Hepatocyte (in vitro differentiated cells): ENCODE data around the gene DEPDC4. TPM values are rescaled to one million over a fixed set of nuclear protein-coding genes. Genes with fewer than 3 reads are reported as not detected.
"Not testable (repeated sequence)": the region's sequence is repeated elsewhere in the genome, so short reads cannot be mapped to it uniquely, and the experiment has no call there.

Experiments
- DNase-seq: peaks from one replicate; pipeline ENCODE4 v3.0.0-alpha.2; 2016; ENCODE audit warnings: low spot score
- H2AFZ ChIP-seq: fragments of 200-600 bp; sonication (generic); 2 replicates; pipeline ENCODE4 v1.6.0; 2016; ENCODE audit warnings: antibody characterized with exemption, mild to moderate bottlenecking
- H3K27ac ChIP-seq: fragments of 200-600 bp; sonication (generic); 2 replicates; pipeline ENCODE4 v1.5.1; 2016; ENCODE audit warnings: mild to moderate bottlenecking
- H3K27me3 ChIP-seq: fragments of 200-600 bp; sonication (generic); 2 replicates; pipeline ENCODE4 v1.6.1; 2016
- H3K36me3 ChIP-seq: fragments of 200-600 bp; sonication (generic); replicated peaks from 2 replicates; pipeline ENCODE4 v1.5.1; 2016; ENCODE audit warnings: low read depth; ENCODE audit not compliant: insufficient read depth
- H3K4me1 ChIP-seq: fragments of 200-600 bp; sonication (generic); 2 replicates; pipeline ENCODE4 v1.5.1; 2016; ENCODE audit warnings: mild to moderate bottlenecking, moderate library complexity; ENCODE audit not compliant: insufficient read depth
- H3K4me2 ChIP-seq: fragments of 200-600 bp; sonication (generic); 2 replicates; pipeline ENCODE4 v1.6.0; 2016
- H3K4me3 ChIP-seq: fragments of 200-600 bp; sonication (generic); 2 replicates; pipeline ENCODE4 v1.5.1; 2016; ENCODE audit warnings: mild to moderate bottlenecking
- H3K79me2 ChIP-seq: fragments of 200-600 bp; sonication (generic); 2 replicates; pipeline ENCODE4 v1.6.0; 2017; ENCODE audit warnings: mild to moderate bottlenecking
- H3K9me2 ChIP-seq: fragments of 200-600 bp; sonication (generic); replicated peaks from 2 replicates; pipeline ENCODE4 v1.6.0; 2017; ENCODE audit warnings: mild to moderate bottlenecking; ENCODE audit not compliant: insufficient read depth
- H3K9me3 ChIP-seq: fragments of 200-600 bp; sonication (generic); 2 replicates; pipeline ENCODE4 v1.5.1; 2016; ENCODE audit warnings: low read depth, mild to moderate bottlenecking
- H4K20me1 ChIP-seq: fragments of 200-600 bp; sonication (generic); 2 replicates; pipeline ENCODE4 v1.6.0; 2016; ENCODE audit warnings: mild to moderate bottlenecking; ENCODE audit not compliant: insufficient read depth, poor library complexity, severe bottlenecking
- CTCF ChIP-seq: fragments of 200-600 bp; sonication (generic); IDR thresholded peaks from 2 replicates; pipeline ENCODE4 v1.5.1; 2016; ENCODE audit warnings: antibody characterized with exemption, mild to moderate bottlenecking; ENCODE audit not compliant: poor library complexity
- EZH2 ChIP-seq: fragments of 200-600 bp; sonication (generic); IDR thresholded peaks from 2 replicates; pipeline ENCODE4 v1.6.1; 2016; ENCODE audit warnings: antibody characterized with exemption, mild to moderate bottlenecking, borderline replicate concordance
- EZH2phosphoT487 ChIP-seq: fragments of 200-600 bp; sonication (generic); IDR thresholded peaks from one replicate; pipeline ENCODE4 v1.6.1; 2018; ENCODE audit warnings: antibody characterized with exemption, mild to moderate bottlenecking, low read depth, moderate library complexity; ENCODE audit not compliant: unreplicated experiment, severe bottlenecking
- WGBS: methylation state at CpG from one replicate; pipeline ENCODE4 v1.1.6; 2016; ENCODE audit warnings: low lambda C conversion rate; ENCODE audit errors: missing lambda C conversion rate; 5-methylcytosine and 5-hydroxymethylcytosine counted together
- polyA plus RNA-seq: library from polyadenylated mRNA; unstranded; fragments of >200 nt; fragmentation: Nextera tagmentation; extraction: Ambion mirVana; gene quantifications from 2 replicates; pipeline ENCODE4 v1.2.1, GENCODE V29; 2016
- total RNA-seq: library from RNA; depleted of rRNA; stranded (reverse); fragments of >200 nt; gene quantifications from 2 replicates; pipeline ENCODE4 v1.2.3, GENCODE V29; 2014

Gene DEPDC4
- total and polyA plus RNA-seq, 2 experiments from 2014 or later: 0.69 to 1.3 TPM

- H3K9me2 ChIP-seq: no peaks in the 10 kb centered on the region
- TF ChIP-seq EZH2phosphoT487 (no peak), CTCF (no peak), EZH2 (no peak)
- no peaks in the 10 kb centered on the region for H3K36me3 ChIP-seq
- no peak overlapping the region for H3K4me3 ChIP-seq
- no peaks in the 10 kb centered on the region for H4K20me1 ChIP-seq
- no peak overlapping the region for H3K4me2 ChIP-seq
- H3K79me2 ChIP-seq: no peaks in the 10 kb centered on the region
- 83% methylated on average over 4 of the region's 4 CpGs for WGBS
- no peaks in the 10 kb centered on the region for H3K4me1 ChIP-seq
- no peak overlapping the region for H2AFZ ChIP-seq
- H3K27me3 ChIP-seq: no peaks in the 10 kb centered on the region
- no peak overlapping the region for H3K27ac ChIP-seq
- peak; percentile 17 for DNase-seq
- H3K9me3 ChIP-seq: no peaks in the 10 kb centered on the region
Measured at GRCh38 chr12:100229876-100230275, 37.0 kb downstream of the DEPDC4 start.

GRCh38 chr12:100229036-100229635 lies 37.7 kb downstream of the DEPDC4 start:
- 91% methylated on average over 5 of the region's 5 CpGs for WGBS
- H3K27me3 ChIP-seq: no peaks in the 10 kb centered on the region
- no peaks in the 10 kb centered on the region for H3K79me2 ChIP-seq
- no peaks in the 10 kb centered on the region for H4K20me1 ChIP-seq
- no peaks in the 10 kb centered on the region for H3K36me3 ChIP-seq
- peak; percentile 38 for DNase-seq
- H3K4me3 ChIP-seq: no peak overlapping the region
- H3K9me3 ChIP-seq: no peaks in the 10 kb centered on the region
- H3K27ac ChIP-seq: no peak overlapping the region
- TF ChIP-seq EZH2 (no peak), EZH2phosphoT487 (no peak), CTCF (peak; percentile 37)
- H3K4me2 ChIP-seq: no peak overlapping the region
- no peak overlapping the region for H2AFZ ChIP-seq
- no peaks in the 10 kb centered on the region for H3K4me1 ChIP-seq
- H3K9me2 ChIP-seq: no peaks in the 10 kb centered on the region

- H3K4me3 ChIP-seq: no peak overlapping the region
- H3K27ac ChIP-seq: no peak overlapping the region
- no peak overlapping the region for H3K4me2 ChIP-seq
- no peaks in the 10 kb centered on the region for H3K9me2 ChIP-seq
- DNase-seq: no peak
- H3K27me3 ChIP-seq: no peaks in the 10 kb centered on the region
- no peaks in the 10 kb centered on the region for H3K9me3 ChIP-seq
- no peaks in the 10 kb centered on the region for H3K79me2 ChIP-seq
- no peaks in the 10 kb centered on the region for H3K36me3 ChIP-seq
- H3K4me1 ChIP-seq: no peaks in the 10 kb centered on the region
- no peak overlapping the region for H2AFZ ChIP-seq
- TF ChIP-seq EZH2 (no peak), EZH2phosphoT487 (no peak), CTCF (no peak)
- no peaks in the 10 kb centered on the region for H4K20me1 ChIP-seq
Measured at GRCh38 chr12:100225491-100225890, 41.4 kb downstream of the DEPDC4 start.

GRCh38 chr12:100222173-100222572 lies 44.7 kb downstream of the DEPDC4 start:
- H3K4me3 ChIP-seq, H3K27ac ChIP-seq, H3K36me3 ChIP-seq, H3K9me2 ChIP-seq, H3K27me3 ChIP-seq, H2AFZ ChIP-seq, H3K9me3 ChIP-seq, H4K20me1 ChIP-seq, DNase-seq, H3K4me1 ChIP-seq, H3K79me2 ChIP-seq, H3K4me2 ChIP-seq: not testable (repeated sequence)
- 98% methylated on average over 6 of the region's 6 CpGs for WGBS
